ENCODE data around the gene LMF1.

LMF1 gene

GRCh38 chr16:911604-912321 is 59.0 kb downstream of the LMF1 start:
- TF ChIP-seq CTCF (IDR thresholded peaks at IDR 0.05) = no peak

- no peak for TF ChIP-seq CTCF (IDR thresholded peaks at IDR 0.05)
Observed at GRCh38 chr16:911101-911500, 59.7 kb downstream of the LMF1 start.

- TF ChIP-seq CTCF (IDR thresholded peaks at IDR 0.05) = no peak
Observed at GRCh38 chr16:910181-910580, 60.6 kb downstream of the LMF1 start.

GRCh38 chr16:909281-910000 is 61.3 kb downstream of the LMF1 start:
- no peak for TF ChIP-seq CTCF (IDR thresholded peaks at IDR 0.05)

GRCh38 chr16:908526-909155 is 62.1 kb downstream of the LMF1 start:
- TF ChIP-seq CTCF (IDR thresholded peaks at IDR 0.05) = no peak

GRCh38 chr16:907842-908241 is 62.9 kb downstream of the LMF1 start:
- TF ChIP-seq CTCF (IDR thresholded peaks at IDR 0.05) = no peak

GRCh38 chr16:907361-907760 is 63.4 kb downstream of the LMF1 start:
- no peak for TF ChIP-seq CTCF (IDR thresholded peaks at IDR 0.05)

Data from LNCAP (cell line).